ENCODE data around the gene TMEM92.

DNA sequence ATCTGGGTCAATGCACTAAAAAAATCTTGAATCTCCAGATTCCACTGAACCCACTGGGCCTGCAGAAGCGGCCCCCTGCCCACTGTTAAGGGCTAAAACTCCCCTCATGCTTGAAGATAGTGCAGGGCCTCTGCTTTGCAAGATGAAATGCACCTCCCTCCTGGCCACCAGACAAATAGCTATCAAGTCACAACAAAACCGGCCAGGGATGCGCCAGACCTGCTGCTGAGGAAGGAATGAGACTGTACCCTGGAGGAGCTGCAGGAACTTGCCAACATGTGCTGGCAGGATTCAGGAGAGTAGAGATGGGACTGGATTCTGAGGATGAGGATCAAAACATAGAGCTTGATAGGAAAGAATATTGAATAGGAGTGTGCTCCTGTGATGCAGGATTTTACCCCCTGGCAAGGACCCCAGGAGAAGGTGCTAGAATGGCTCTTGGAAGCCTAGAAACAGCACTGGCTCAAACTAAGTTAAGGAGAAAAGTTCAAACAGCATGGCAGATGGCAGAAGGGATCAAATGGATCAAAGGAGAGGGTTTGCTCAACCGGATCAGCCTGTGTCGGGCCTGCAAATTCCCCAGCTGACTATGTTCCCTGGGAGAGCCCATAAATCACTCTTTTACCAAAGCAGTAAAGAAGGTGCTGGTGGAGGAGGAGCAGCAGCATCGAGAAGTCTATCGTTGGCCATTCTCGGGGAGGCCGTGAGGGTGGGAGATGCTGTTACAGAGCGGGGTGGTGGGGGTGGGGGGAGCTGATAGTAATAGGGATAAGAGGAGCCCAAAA is 44.4 kb downstream of the TMEM92 start:
- TF ChIP-seq, protein P1, sequence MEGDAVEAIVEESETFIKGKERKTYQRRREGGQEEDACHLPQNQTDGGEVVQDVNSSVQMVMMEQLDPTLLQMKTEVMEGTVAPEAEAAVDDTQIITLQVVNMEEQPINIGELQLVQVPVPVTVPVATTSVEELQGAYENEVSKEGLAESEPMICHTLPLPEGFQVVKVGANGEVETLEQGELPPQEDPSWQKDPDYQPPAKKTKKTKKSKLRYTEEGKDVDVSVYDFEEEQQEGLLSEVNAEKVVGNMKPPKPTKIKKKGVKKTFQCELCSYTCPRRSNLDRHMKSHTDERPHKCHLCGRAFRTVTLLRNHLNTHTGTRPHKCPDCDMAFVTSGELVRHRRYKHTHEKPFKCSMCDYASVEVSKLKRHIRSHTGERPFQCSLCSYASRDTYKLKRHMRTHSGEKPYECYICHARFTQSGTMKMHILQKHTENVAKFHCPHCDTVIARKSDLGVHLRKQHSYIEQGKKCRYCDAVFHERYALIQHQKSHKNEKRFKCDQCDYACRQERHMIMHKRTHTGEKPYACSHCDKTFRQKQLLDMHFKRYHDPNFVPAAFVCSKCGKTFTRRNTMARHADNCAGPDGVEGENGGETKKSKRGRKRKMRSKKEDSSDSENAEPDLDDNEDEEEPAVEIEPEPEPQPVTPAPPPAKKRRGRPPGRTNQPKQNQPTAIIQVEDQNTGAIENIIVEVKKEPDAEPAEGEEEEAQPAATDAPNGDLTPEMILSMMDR (optimal IDR thresholded peaks at IDR 0.05 in 1 of 3, IDR thresholded peaks at IDR 0.05 in 1 of 3, conservative IDR thresholded peaks at IDR 0.05 in 1 of 3; ENCODE audit: extremely low read depth in 1 of 3, insufficient read depth in 2 of 3, low read length in 3 of 3) = peak; percentile 28 to 50 (median 37)
- no peak for TF ChIP-seq EZH2 (IDR thresholded peaks at IDR 0.05; ENCODE audit: low read length)

All from keratinocyte (primary cell).